Loucy (cell line): ENCODE results near the gene ZBTB20.

Experiments
- H2AFZ ChIP-seq: fragments of 200-600 bp; sonication (generic); 2 replicates; pipeline ENCODE4 v1.6.0; 2016; ENCODE audit warnings: antibody characterized with exemption, mild to moderate bottlenecking, low read length, moderate library complexity
- H3F3A ChIP-seq: fragments of 200-600 bp; 2 replicates; pipeline ENCODE4 v1.6.0; 2016; ENCODE audit warnings: antibody characterized with exemption, low read depth, mild to moderate bottlenecking
- H3K27me3 ChIP-seq: fragments of 200-600 bp; sonication (generic); 2 replicates; pipeline ENCODE4 v1.6.1; 2014; ENCODE audit warnings: low read length, mild to moderate bottlenecking; ENCODE audit not compliant: insufficient read depth, poor library complexity, severe bottlenecking
- H3K36me3 ChIP-seq: fragments of 200-600 bp; sonication (generic); 2 replicates; pipeline ENCODE4 v1.6.1; 2016; ENCODE audit warnings: low read length; ENCODE audit not compliant: insufficient read depth
- H3K4me1 ChIP-seq: fragments of 200-600 bp; sonication (generic); 2 replicates; pipeline ENCODE4 v1.5.1; 2014; ENCODE audit warnings: low read length, mild to moderate bottlenecking; ENCODE audit not compliant: insufficient read depth, poor library complexity, severe bottlenecking
- H3K4me2 ChIP-seq: fragments of 200-600 bp; sonication (generic); 2 replicates; pipeline ENCODE4 v1.6.0; 2014; ENCODE audit warnings: antibody characterized with exemption, low read length, low read depth, mild to moderate bottlenecking; ENCODE audit not compliant: poor library complexity, severe bottlenecking
- H3K4me3 ChIP-seq: fragments of 200-600 bp; sonication (generic); 2 replicates; pipeline ENCODE4 v1.5.1; 2014; ENCODE audit warnings: low read length, mild to moderate bottlenecking, mixed read lengths; ENCODE audit not compliant: poor library complexity, severe bottlenecking
- H3K79me2 ChIP-seq: fragments of 200-600 bp; sonication (generic); 2 replicates; pipeline ENCODE4 v1.6.1; 2014; ENCODE audit warnings: low read length; ENCODE audit not compliant: insufficient read depth
- H3K9ac ChIP-seq: fragments of 200-600 bp; sonication (generic); 2 replicates; pipeline ENCODE4 v1.6.0; 2014; ENCODE audit warnings: mild to moderate bottlenecking, low read depth, low read length, moderate library complexity; ENCODE audit not compliant: poor library complexity, severe bottlenecking
- H3K9me2 ChIP-seq: fragments of 200-600 bp; sonication (generic); replicated peaks from 2 replicates; pipeline ENCODE4 v1.6.1; 2016; ENCODE audit warnings: low read depth, low read length, mixed read lengths
- H3K9me3 ChIP-seq: fragments of 200-600 bp; sonication (generic); 2 replicates; pipeline ENCODE4 v1.6.1; 2014; ENCODE audit warnings: mild to moderate bottlenecking, antibody characterized with exemption, low read length, low read depth; ENCODE audit not compliant: insufficient read depth
- H4K20me1 ChIP-seq: fragments of 200-600 bp; sonication (generic); 2 replicates; pipeline ENCODE4 v1.6.0; 2014; ENCODE audit warnings: antibody characterized with exemption, low read length, mild to moderate bottlenecking; ENCODE audit not compliant: insufficient read depth, poor library complexity, severe bottlenecking
- EZH2phosphoT487 ChIP-seq: fragments of 200-600 bp; IDR thresholded peaks from 2 replicates; pipeline ENCODE4 v1.6.1; 2018; ENCODE audit warnings: antibody characterized with exemption, mild to moderate bottlenecking, moderate library complexity, borderline replicate concordance
- TF ChIP-seq, protein P1 (sequence below): fragments of 200-600 bp; sonication (generic); conservative IDR thresholded peaks from 2 replicates; pipeline ENCODE4 v1.5.1; 2014; ENCODE audit warnings: mild to moderate bottlenecking, antibody characterized with exemption, low read length

Gene ZBTB20

GRCh38 chr3:114308830-114309229 is 838.3 kb downstream of the ZBTB20 start:
- Histone ChIP-seq H3K4me2 (no peak overlapping the region), H4K20me1 (no peaks in the 10 kb centered on the region), H3K9me3 (no peaks in the 10 kb centered on the region), H3K9ac (no peak overlapping the region), H2AFZ (no peak overlapping the region), H3K4me1 (no peaks in the 10 kb centered on the region), H3K4me3 (no peak overlapping the region), H3F3A (no peaks in the 10 kb centered on the region), H3K9me2 (no peaks in the 10 kb centered on the region), H3K27me3 (no peaks in the 10 kb centered on the region), H3K36me3 (no peaks in the 10 kb centered on the region), H3K79me2 (no peaks in the 10 kb centered on the region)
- TF ChIP-seq EZH2phosphoT487 = no peak
- TF ChIP-seq, protein P1, sequence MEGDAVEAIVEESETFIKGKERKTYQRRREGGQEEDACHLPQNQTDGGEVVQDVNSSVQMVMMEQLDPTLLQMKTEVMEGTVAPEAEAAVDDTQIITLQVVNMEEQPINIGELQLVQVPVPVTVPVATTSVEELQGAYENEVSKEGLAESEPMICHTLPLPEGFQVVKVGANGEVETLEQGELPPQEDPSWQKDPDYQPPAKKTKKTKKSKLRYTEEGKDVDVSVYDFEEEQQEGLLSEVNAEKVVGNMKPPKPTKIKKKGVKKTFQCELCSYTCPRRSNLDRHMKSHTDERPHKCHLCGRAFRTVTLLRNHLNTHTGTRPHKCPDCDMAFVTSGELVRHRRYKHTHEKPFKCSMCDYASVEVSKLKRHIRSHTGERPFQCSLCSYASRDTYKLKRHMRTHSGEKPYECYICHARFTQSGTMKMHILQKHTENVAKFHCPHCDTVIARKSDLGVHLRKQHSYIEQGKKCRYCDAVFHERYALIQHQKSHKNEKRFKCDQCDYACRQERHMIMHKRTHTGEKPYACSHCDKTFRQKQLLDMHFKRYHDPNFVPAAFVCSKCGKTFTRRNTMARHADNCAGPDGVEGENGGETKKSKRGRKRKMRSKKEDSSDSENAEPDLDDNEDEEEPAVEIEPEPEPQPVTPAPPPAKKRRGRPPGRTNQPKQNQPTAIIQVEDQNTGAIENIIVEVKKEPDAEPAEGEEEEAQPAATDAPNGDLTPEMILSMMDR = no peak

DNA sequence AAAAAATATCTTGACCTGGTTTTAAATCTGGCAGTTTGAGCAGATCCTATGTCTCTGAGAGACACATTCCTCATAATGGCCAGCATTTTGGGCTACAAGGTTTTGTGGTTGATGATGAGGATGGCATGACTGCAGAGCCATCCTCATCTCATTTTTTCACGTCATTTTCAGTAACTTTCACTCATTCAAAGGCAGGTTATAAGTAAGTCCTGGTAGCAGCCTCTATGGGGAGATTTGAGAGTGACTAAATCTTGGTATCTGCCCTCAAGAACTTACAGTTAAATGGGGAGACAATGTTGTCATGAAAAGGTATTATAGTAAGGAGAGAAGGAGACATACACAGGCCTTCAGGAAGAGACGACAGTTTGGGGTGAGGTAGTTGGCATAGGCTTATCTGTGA is 838.7 kb downstream of the ZBTB20 start:
- Histone ChIP-seq H3K4me2 (no peak overlapping the region), H3K36me3 (no peaks in the 10 kb centered on the region), H4K20me1 (no peaks in the 10 kb centered on the region), H2AFZ (no peak overlapping the region), H3K4me1 (no peaks in the 10 kb centered on the region), H3K27me3 (no peaks in the 10 kb centered on the region), H3F3A (no peaks in the 10 kb centered on the region), H3K79me2 (no peaks in the 10 kb centered on the region), H3K9me2 (no peaks in the 10 kb centered on the region), H3K9ac (no peak overlapping the region), H3K4me3 (no peak overlapping the region), H3K9me3 (no peaks in the 10 kb centered on the region)
- TF ChIP-seq, protein P1 = no peak
- TF ChIP-seq EZH2phosphoT487 = no peak

DNA sequence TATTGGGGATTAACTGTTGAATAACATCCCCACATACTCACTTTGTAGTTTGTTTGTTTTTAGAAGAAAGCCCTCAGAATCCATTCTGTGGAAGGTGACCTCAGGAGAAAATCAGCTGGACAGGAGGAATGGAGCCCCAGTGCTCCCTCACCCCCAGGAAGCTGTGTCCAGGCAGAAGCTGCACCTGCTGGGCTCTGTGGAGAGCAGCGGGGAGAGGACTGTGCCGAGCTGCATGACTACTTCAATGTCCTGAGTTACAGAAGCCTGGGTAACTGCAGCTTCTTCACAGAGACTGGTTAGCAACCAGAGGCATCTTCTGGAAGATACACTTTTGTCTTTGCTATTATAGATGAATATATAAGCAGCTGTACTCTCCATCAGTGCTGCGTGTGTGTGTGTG is 839.3 kb downstream of the ZBTB20 start:
- H2AFZ ChIP-seq = no peak overlapping the region
- H3K9me3 ChIP-seq = no peaks in the 10 kb centered on the region
- TF ChIP-seq, protein P1 = no peak
- TF ChIP-seq EZH2phosphoT487 = no peak
- no peak overlapping the region for H3K4me3 ChIP-seq
- H3K79me2 ChIP-seq = no peaks in the 10 kb centered on the region
- no peak overlapping the region for H3K4me2 ChIP-seq
- no peaks in the 10 kb centered on the region for H3F3A ChIP-seq
- no peaks in the 10 kb centered on the region for H4K20me1 ChIP-seq
- no peaks in the 10 kb centered on the region for H3K9me2 ChIP-seq
- no peaks in the 10 kb centered on the region for H3K27me3 ChIP-seq
- no peaks in the 10 kb centered on the region for H3K36me3 ChIP-seq
- H3K4me1 ChIP-seq = no peaks in the 10 kb centered on the region
- no peak overlapping the region for H3K9ac ChIP-seq
